Measurements from ENCODE around the gene SCLT1. TPM values are rescaled to one million over a fixed set of nuclear protein-coding genes. Genes with fewer than 3 reads are reported as not detected.

The SCLT1 gene
- total and polyA plus RNA-seq, 2 of the 8 experiments (the other 6 are each of a cell fraction or from before 2014, with no cell fraction given): 4.8 to 13.1 TPM

GRCh38 chr4:129059028-129059427 is 34.3 kb downstream of the SCLT1 start:
- no peak overlapping the region for H2BK120ac ChIP-seq (replicated peaks; ENCODE audit: low read depth, low read length)
- no peaks in the 10 kb centered on the region; the same call in 1 of the 2 replicates for H3K79me1 ChIP-seq (ENCODE audit: low read depth, low read length)
- no peak overlapping the region for H3K4me3 ChIP-seq (ENCODE audit: extremely low read depth in 1 of 4, insufficient read depth in 2 of 4, low read depth in 3 of 4, low read length in 4 of 4)
- no peak overlapping the region for H3K4ac ChIP-seq (replicated peaks; ENCODE audit: insufficient read length, low read depth, low read length)
- H3K56ac ChIP-seq (replicated peaks; ENCODE audit: insufficient read length, low read depth, low read length): no peak overlapping the region
- H3K9me3 ChIP-seq (ENCODE audit: insufficient read depth in 2 of 2, low read depth in 1 of 2, low read length in 1 of 2): peaks cover 51 to 57% of the 10 kb centered on the region in 2 experiments
- no peak overlapping the region for H2BK15ac ChIP-seq (ENCODE audit: low read length)
- H3K18ac ChIP-seq (ENCODE audit: extremely low read depth, low read length): no peak overlapping the region
- no peak overlapping the region for H2AK5ac ChIP-seq (ENCODE audit: low read depth, low read length)
- H3K4me1 ChIP-seq (replicated peaks in 1 of 4; ENCODE audit: control insufficient read depth in 3 of 4, insufficient read depth in 4 of 4, low read length in 3 of 4): no peaks in the 10 kb centered on the region
- no peak overlapping the region for H2AFZ ChIP-seq (ENCODE audit: low read length)
- no peak overlapping the region for H3K27ac ChIP-seq (ENCODE audit: low read depth, low read length)
- H3K36me3 ChIP-seq (ENCODE audit: control insufficient read depth in 2 of 4, insufficient read depth in 4 of 4, low read length in 3 of 4): peaks cover 0 to 16% (median 3%) of the 10 kb centered on the region in 4 experiments; a peak in 4 of 8 replicates
- no peak overlapping the region for H3K23ac ChIP-seq (ENCODE audit: insufficient read length)
- no peaks in the 10 kb centered on the region for H3K27me3 ChIP-seq (replicated peaks in 1 of 4; ENCODE audit: control insufficient read depth in 3 of 4, extremely low read depth in 1 of 4, insufficient read depth in 3 of 4, low read length in 3 of 4)
- H2BK12ac ChIP-seq (ENCODE audit: low read depth, low read length): no peak overlapping the region
- no peaks in the 10 kb centered on the region for H3K23me2 ChIP-seq (ENCODE audit: low read depth, low read length)
- H3K79me2 ChIP-seq (ENCODE audit: control insufficient read depth in 1 of 2, insufficient read depth in 2 of 2, low read length in 2 of 2): no peaks in the 10 kb centered on the region
- no peak overlapping the region for H2BK5ac ChIP-seq (ENCODE audit: low read depth, low read length)
- H3K14ac ChIP-seq (ENCODE audit: insufficient read length): no peak overlapping the region
- H3K4me2 ChIP-seq (ENCODE audit: insufficient read depth in 1 of 2, low read depth in 2 of 2, low read length in 2 of 2): no peak overlapping the region
- DNase-seq (ENCODE audit: low read depth in 1 of 2, low spot score in 2 of 2): no peak
- H3K9ac ChIP-seq (replicated peaks in 1 of 4; ENCODE audit: extremely low read depth in 1 of 4, low read depth in 3 of 4, low read length in 3 of 4): no peak overlapping the region
- ChIA-PET CTCF (ENCODE audit: partially characterized antibody) (no interaction called here), POLR2A (ENCODE audit: partially characterized antibody) (no interaction called here)
- no peak overlapping the region for H4K5ac ChIP-seq (ENCODE audit: insufficient read length, low read depth, low read length)
- H4K20me1 ChIP-seq (replicated peaks in 1 of 2; ENCODE audit: control insufficient read depth in 1 of 2, insufficient read depth in 2 of 2, low read length in 2 of 2): no peaks in the 10 kb centered on the region
- FAIRE-seq: no peak
- H2BK20ac ChIP-seq (ENCODE audit: low read length): no peak overlapping the region
- H4K8ac ChIP-seq (ENCODE audit: extremely low read depth, insufficient read depth, low read length): no peak overlapping the region
- H4K91ac ChIP-seq (replicated peaks; ENCODE audit: insufficient read length, low read length): no peak overlapping the region
- TF ChIP-seq EZH2 (IDR thresholded peaks at IDR 0.05; ENCODE audit: low read depth, low read length, severe bottlenecking): no peak
- TF ChIP-seq SIN3A (conservative IDR thresholded peaks at IDR 0.05 in 1 of 2, IDR thresholded peaks at IDR 0.05 in 1 of 2; ENCODE audit: low read depth in 1 of 2, low read length in 2 of 2): no peak
- TF ChIP-seq CEBPB (IDR thresholded peaks at IDR 0.05; ENCODE audit: low read depth, low read length): no peak
- TF ChIP-seq ZNF274 (IDR thresholded peaks at IDR 0.05; ENCODE audit: borderline replicate concordance, extremely low read depth, low read length): no peak
- TF ChIP-seq MAX (IDR thresholded peaks at IDR 0.05): no peak
- no peak for TF ChIP-seq SP1 (IDR thresholded peaks at IDR 0.05; ENCODE audit: low read depth, low read length)
- TF ChIP-seq CTCF (IDR thresholded peaks at IDR 0.05; ENCODE audit: control extremely low read depth in 1 of 3, insufficient read depth in 1 of 3, low read depth in 1 of 3, low read length in 3 of 3): no peak
- no peak for TF ChIP-seq CBX5 (IDR thresholded peaks at IDR 0.05; ENCODE audit: low read depth, low read length)
- no peak for TF ChIP-seq EGR1 (IDR thresholded peaks at IDR 0.05; ENCODE audit: borderline replicate concordance, low read depth, low read length)
- no peak for TF ChIP-seq PHF8 (conservative IDR thresholded peaks at IDR 0.05; ENCODE audit: low read depth, low read length)
- no peak for TF ChIP-seq HDAC6 (IDR thresholded peaks at IDR 0.05; ENCODE audit: low read depth, low read length)
- TF ChIP-seq BACH1 (IDR thresholded peaks at IDR 0.05; ENCODE audit: low read length): no peak
- TF ChIP-seq KDM5A (IDR thresholded peaks at IDR 0.05; ENCODE audit: low read length): no peak

Data from H1 (cell line).